ENCODE data around the gene SLC35F1.

Gene SLC35F1

GRCh38 chr6:118307581-118307980, 400.5 kb downstream of the SLC35F1 start:
- H3K9me3 ChIP-seq (ENCODE audit: insufficient read depth, low read length): no peaks in the 10 kb centered on the region
- no peak overlapping the region for H3K27ac ChIP-seq (ENCODE audit: low read length)
- H4K20me1 ChIP-seq (ENCODE audit: insufficient read depth, low read length): no peaks in the 10 kb centered on the region
- H3K36me3 ChIP-seq (replicated peaks; ENCODE audit: low read depth, low read length): no peaks in the 10 kb centered on the region
- no peaks in the 10 kb centered on the region for H3K27me3 ChIP-seq (ENCODE audit: low read depth, low read length)
- no peak overlapping the region for H2AFZ ChIP-seq (ENCODE audit: low read depth, low read length)
- TF ChIP-seq, protein P1, sequence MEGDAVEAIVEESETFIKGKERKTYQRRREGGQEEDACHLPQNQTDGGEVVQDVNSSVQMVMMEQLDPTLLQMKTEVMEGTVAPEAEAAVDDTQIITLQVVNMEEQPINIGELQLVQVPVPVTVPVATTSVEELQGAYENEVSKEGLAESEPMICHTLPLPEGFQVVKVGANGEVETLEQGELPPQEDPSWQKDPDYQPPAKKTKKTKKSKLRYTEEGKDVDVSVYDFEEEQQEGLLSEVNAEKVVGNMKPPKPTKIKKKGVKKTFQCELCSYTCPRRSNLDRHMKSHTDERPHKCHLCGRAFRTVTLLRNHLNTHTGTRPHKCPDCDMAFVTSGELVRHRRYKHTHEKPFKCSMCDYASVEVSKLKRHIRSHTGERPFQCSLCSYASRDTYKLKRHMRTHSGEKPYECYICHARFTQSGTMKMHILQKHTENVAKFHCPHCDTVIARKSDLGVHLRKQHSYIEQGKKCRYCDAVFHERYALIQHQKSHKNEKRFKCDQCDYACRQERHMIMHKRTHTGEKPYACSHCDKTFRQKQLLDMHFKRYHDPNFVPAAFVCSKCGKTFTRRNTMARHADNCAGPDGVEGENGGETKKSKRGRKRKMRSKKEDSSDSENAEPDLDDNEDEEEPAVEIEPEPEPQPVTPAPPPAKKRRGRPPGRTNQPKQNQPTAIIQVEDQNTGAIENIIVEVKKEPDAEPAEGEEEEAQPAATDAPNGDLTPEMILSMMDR (IDR thresholded peaks at IDR 0.05; ENCODE audit: low read depth, low read length): no peak
- no peak for TF ChIP-seq EZH2phosphoT487 (IDR thresholded peaks at IDR 0.05; ENCODE audit: low read depth)
- no peaks in the 10 kb centered on the region for H3K79me2 ChIP-seq (ENCODE audit: low read length)
- no peaks in the 10 kb centered on the region for H3K4me1 ChIP-seq (ENCODE audit: low read length)
- H3K4me2 ChIP-seq (ENCODE audit: low read length): no peak overlapping the region
- H3K9ac ChIP-seq (ENCODE audit: low read length): no peak overlapping the region
- no peak overlapping the region for H3K4me3 ChIP-seq (ENCODE audit: low read length)

GRCh38 chr6:118309337-118310093, 402.5 kb downstream of the SLC35F1 start:
- TF ChIP-seq EZH2phosphoT487 (IDR thresholded peaks at IDR 0.05; ENCODE audit: low read depth): no peak
- TF ChIP-seq, protein P1 (IDR thresholded peaks at IDR 0.05; ENCODE audit: low read depth, low read length): no peak
- H3K9ac ChIP-seq (ENCODE audit: low read length): no peak overlapping the region
- H3K4me1 ChIP-seq (ENCODE audit: low read length): no peaks in the 10 kb centered on the region
- no peaks in the 10 kb centered on the region for H3K9me3 ChIP-seq (ENCODE audit: insufficient read depth, low read length)
- no peaks in the 10 kb centered on the region for H3K36me3 ChIP-seq (replicated peaks; ENCODE audit: low read depth, low read length)
- H3K27me3 ChIP-seq (ENCODE audit: low read depth, low read length): no peaks in the 10 kb centered on the region
- H3K4me2 ChIP-seq (ENCODE audit: low read length): no peak overlapping the region
- no peak overlapping the region for H3K4me3 ChIP-seq (ENCODE audit: low read length)
- no peaks in the 10 kb centered on the region for H4K20me1 ChIP-seq (ENCODE audit: insufficient read depth, low read length)
- H2AFZ ChIP-seq (ENCODE audit: low read depth, low read length): no peak overlapping the region
- no peaks in the 10 kb centered on the region for H3K79me2 ChIP-seq (ENCODE audit: low read length)
- no peak overlapping the region for H3K27ac ChIP-seq (ENCODE audit: low read length)

DNA sequence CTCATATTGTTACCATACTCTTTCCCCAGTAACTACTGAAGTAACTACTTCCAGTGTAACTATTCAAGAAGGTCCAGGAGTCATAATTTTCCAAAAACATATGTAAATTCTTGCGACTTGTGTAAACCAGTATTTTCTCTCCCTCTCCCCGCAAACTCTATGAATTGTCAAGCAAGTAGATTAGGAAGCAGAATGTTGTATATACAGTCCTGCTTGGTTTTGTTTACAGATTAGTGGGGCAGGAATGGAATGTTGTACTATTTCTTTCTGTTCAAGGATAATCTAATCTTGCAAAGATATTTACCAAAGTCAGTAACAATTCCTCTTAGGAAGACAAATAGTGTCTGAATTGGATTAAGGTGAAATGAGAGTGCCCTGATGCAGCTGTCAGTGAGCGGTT, 406.1 kb downstream of the SLC35F1 start:
- no peak overlapping the region for H3K4me2 ChIP-seq (ENCODE audit: low read length)
- peaks cover 11% of the 10 kb centered on the region for H3K27me3 ChIP-seq (ENCODE audit: low read depth, low read length)
- no peak overlapping the region for H3K9ac ChIP-seq (ENCODE audit: low read length)
- no peak overlapping the region for H3K4me3 ChIP-seq (ENCODE audit: low read length)
- no peaks in the 10 kb centered on the region for H3K9me3 ChIP-seq (ENCODE audit: insufficient read depth, low read length)
- H3K4me1 ChIP-seq (ENCODE audit: low read length): peaks cover 7% of the 10 kb centered on the region; the same call in 1 of the 2 replicates
- no peak overlapping the region for H3K27ac ChIP-seq (ENCODE audit: low read length)
- no peak for TF ChIP-seq EZH2phosphoT487 (IDR thresholded peaks at IDR 0.05; ENCODE audit: low read depth)
- no peaks in the 10 kb centered on the region for H3K36me3 ChIP-seq (replicated peaks; ENCODE audit: low read depth, low read length)
- no peaks in the 10 kb centered on the region for H3K79me2 ChIP-seq (ENCODE audit: low read length)
- H4K20me1 ChIP-seq (ENCODE audit: insufficient read depth, low read length): no peaks in the 10 kb centered on the region
- H2AFZ ChIP-seq (ENCODE audit: low read depth, low read length): no peak overlapping the region

- H3K36me3 ChIP-seq (replicated peaks; ENCODE audit: low read depth, low read length): no peaks in the 10 kb centered on the region
- H3K79me2 ChIP-seq (ENCODE audit: low read length): no peaks in the 10 kb centered on the region
- no peak overlapping the region for H2AFZ ChIP-seq (ENCODE audit: low read depth, low read length)
- peaks cover 7% of the 10 kb centered on the region; the same call in 1 of the 2 replicates for H3K4me1 ChIP-seq (ENCODE audit: low read length)
- H3K4me3 ChIP-seq (ENCODE audit: low read length): no peak overlapping the region
- H4K20me1 ChIP-seq (ENCODE audit: insufficient read depth, low read length): no peaks in the 10 kb centered on the region
- no peak overlapping the region for H3K9ac ChIP-seq (ENCODE audit: low read length)
- H3K27me3 ChIP-seq (ENCODE audit: low read depth, low read length): peaks cover 17% of the 10 kb centered on the region
- TF ChIP-seq, protein P1 (IDR thresholded peaks at IDR 0.05; ENCODE audit: low read depth, low read length): no peak
- TF ChIP-seq EZH2phosphoT487 (IDR thresholded peaks at IDR 0.05; ENCODE audit: low read depth): no peak
- no peak overlapping the region for H3K27ac ChIP-seq (ENCODE audit: low read length)
- H3K9me3 ChIP-seq (ENCODE audit: insufficient read depth, low read length): no peaks in the 10 kb centered on the region
- no peak overlapping the region for H3K4me2 ChIP-seq (ENCODE audit: low read length)
These were observed 406.7 kb downstream of the SLC35F1 start for GRCh38 chr6:118313762-118314161.
